GM12892 (cell line): ENCODE measurements around the gene ZMIZ1.

Source experiments
- POLR2A ChIP-seq: IDR thresholded peaks from 2 replicates; pipeline ENCODE4 v1.6.1; 2011; ENCODE audit warnings: low read depth, low read length, control low read depth
- POLR2AphosphoS5 ChIP-seq: IDR thresholded peaks from 2 replicates; pipeline ENCODE4 v1.6.1; 2011; ENCODE audit warnings: low read depth, low read length, control low read depth

DNA sequence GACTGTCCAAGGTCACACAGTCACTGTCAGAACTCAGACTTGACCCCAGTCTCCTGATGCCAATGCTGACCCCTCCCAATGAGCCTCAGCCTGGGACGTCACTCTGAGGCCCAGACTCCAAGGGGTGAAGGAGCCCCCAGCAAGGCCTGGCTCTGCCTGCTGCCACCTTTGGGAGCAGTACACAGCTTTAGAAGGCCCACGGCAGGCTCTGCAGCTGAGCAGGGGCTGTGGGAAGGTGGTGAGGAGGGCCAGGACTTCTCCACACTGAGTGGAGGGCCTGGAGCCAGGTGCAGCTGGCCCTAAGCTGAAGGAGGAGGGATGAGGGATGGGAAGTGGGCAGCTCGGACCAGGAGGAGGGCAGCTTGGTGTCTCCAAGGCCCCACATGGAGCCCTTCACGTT, 23.9 kb upstream of the ZMIZ1 start:
- TF ChIP-seq POLR2AphosphoS5 (no peak), POLR2A (no peak)
